VCaP (cell line): ENCODE results near the gene MAPK8IP2.
A peak's percentile ranks its signal among the peaks of the same experiment; 100 is the strongest.
"Not testable (repeated sequence)": the region's sequence is repeated elsewhere in the genome, so short reads cannot be mapped to it uniquely, and the experiment has no call there.

Experiments
- H3K27ac ChIP-seq: fragments of 450-650 bp; 2 replicates; pipeline ENCODE4 v1.5.1; 2017
- TF ChIP-seq, protein P1 (sequence below): fragments of 450-650 bp; conservative IDR thresholded peaks from 2 replicates; pipeline ENCODE4 v1.5.1; 2017; ENCODE audit warnings: mild to moderate bottlenecking, moderate library complexity

The MAPK8IP2 gene

DNA sequence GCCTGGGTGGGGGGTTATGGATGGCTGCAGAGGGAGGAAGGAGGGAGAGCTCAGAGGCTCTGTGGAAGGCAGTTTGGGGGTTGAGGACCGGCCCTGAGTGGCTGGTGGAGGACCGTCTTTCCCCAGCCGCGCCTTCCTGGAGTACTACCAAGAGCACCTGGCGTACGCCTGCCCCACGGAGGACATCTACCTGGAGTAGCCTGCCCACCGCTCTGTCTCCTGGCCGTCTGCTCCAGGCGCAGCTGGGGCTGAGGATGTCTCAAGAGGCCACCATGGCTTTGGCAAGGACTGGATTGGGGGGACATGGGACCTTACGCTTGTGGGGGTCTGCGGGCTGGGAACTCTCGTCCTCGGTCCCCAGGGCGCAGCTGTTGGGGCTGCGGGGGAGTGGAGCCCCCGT lies 10.0 kb downstream of the MAPK8IP2 start:
- TF ChIP-seq, protein P1, sequence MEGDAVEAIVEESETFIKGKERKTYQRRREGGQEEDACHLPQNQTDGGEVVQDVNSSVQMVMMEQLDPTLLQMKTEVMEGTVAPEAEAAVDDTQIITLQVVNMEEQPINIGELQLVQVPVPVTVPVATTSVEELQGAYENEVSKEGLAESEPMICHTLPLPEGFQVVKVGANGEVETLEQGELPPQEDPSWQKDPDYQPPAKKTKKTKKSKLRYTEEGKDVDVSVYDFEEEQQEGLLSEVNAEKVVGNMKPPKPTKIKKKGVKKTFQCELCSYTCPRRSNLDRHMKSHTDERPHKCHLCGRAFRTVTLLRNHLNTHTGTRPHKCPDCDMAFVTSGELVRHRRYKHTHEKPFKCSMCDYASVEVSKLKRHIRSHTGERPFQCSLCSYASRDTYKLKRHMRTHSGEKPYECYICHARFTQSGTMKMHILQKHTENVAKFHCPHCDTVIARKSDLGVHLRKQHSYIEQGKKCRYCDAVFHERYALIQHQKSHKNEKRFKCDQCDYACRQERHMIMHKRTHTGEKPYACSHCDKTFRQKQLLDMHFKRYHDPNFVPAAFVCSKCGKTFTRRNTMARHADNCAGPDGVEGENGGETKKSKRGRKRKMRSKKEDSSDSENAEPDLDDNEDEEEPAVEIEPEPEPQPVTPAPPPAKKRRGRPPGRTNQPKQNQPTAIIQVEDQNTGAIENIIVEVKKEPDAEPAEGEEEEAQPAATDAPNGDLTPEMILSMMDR, result no peak
- H3K27ac ChIP-seq, result no peak overlapping the region

DNA sequence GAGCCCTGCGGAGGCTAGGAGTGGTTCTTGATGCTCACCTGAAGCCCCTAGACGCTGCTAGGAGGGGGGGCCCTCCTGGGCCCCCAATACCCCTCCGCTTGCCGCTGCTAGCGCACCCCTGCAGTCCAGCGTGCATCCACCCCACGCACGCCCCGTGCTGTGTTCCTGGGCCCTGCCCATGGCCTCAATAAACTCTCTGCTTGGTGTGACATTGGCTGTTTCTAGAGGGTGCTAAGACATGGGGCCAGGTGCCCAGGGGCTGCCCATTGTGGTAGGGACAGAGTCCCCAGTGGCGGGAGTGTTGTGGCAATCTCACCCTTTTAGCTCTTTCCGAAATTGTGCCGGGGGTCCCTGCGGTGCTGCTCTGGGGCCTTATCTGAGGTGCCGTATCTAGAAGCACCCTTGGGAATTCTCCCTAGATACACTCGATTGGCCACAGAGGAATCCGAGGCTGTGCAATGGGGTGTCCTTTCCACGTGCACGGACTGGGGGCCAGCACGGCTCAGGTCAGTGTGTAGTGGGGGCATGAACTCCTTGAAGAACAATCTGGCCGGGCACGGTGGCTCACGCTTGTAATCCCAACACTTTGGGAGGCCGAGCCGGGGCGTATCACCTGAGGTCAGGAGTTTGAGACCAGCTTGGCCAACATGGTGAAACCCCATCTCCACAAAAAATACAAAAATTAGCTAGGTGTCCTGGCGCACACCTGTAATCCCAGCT lies 10.9 kb downstream of the MAPK8IP2 start:
- TF ChIP-seq, protein P1, result no peak
- H3K27ac ChIP-seq, result no peak overlapping the region

DNA sequence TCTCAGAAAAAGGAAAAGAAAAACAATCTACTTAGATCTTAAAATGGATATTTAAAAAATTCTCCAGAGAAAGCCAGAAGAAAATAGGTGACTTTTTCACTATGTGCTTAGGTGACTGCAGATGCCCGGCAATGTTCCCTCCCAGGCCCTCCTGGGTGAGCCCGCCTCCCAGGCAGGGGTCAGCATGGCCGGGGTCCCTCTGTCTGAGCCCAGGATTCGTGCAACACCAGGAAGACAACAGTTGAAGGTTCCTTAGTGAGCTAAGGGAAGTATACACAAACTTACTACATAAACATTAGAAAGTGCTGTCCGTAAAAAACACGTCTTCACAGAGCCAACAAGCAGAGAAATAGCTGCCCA lies 11.6 kb downstream of the MAPK8IP2 start:
- TF ChIP-seq, protein P1, result no peak
- H3K27ac ChIP-seq, result no peak overlapping the region

DNA sequence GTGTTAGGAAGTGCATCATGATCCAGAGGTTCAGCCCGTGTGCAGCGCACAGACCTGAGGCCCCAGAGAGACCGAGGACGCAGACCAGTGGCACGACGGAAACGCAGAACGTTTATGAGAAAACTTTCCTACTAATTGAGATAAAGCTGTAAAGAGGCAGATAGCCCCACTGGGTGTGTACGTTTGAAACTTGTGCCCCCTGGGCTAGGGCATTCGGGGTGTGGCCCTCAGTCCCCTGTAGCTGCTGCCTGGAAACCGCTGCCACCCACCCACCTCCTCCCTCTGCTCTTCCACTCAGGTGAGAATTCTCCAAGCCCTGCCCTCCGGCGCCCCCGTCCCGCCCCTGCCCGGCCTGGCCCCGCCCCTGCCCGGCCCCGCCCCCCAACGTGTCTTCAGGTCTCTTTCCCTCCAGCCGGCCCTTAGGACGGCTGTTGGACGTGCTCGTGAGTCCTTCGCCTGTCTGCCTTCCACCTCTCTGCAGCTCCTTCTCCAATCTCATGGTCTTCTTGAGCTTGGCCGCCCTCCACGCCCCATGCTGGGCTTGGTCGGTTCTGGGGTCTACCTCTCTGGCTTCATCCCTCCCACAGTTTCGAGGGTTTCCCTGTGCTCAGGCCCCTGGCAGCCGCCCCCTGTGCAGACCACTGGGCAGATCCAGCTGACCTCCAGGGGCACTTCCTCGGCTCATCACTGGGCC lies 12.1 kb downstream of the MAPK8IP2 start:
- no peak overlapping the region for H3K27ac ChIP-seq
- TF ChIP-seq, protein P1, result no peak

DNA sequence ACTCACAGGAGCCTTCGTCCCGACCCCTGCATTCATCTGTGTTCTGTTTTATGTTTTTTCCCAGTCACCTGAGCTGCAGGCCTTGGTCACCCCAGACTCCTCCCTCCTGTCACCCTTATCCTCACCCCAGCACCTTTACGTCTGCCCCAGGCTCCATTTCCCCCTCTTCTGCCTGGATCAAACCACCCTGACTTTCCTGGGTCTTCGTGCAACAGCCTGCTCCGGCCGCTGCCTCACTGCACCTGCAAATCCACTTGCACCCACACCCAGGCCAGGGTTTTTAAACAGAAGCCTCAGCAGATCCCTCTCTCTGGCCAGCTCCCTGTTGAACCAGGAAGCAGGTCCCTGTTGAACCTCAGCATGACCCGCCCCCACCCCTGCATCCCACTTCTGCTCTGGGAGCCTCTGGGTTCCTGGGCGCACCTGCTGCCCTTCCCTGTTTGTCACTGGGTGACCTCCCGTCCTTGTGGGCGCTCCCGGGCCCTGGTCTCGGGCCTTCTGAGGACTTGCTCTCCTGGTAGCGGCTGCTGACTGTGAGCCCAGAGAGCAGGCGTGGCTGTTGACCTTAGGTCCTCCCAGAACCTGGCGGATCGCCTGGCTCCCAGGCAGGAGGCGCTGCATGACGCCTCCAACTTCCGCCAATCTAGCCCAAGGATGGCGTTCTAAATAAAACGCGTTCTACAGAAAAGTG lies 12.8 kb downstream of the MAPK8IP2 start:
- no peak overlapping the region for H3K27ac ChIP-seq
- TF ChIP-seq, protein P1, result no peak

DNA sequence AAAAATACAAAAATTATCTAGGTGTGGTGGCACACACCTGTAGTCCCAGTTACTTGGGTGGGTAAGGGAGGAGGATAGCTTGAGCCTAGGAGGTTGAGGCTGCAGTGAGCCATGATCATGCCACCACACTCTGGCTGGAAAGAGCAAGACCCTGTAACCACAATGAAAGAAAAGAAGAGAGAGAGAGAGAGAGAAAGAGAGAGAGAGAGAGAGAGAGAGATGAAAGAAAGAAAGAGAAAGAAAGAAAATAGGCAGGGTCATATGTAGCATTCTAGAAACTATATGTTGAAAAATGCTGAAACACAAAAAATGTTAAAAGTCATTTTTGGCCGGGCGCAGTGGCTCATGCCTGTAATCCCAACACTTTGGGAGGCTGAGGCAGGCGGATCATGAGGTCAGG lies 13.7 kb downstream of the MAPK8IP2 start:
- H3K27ac ChIP-seq, result not testable (repeated sequence)

DNA sequence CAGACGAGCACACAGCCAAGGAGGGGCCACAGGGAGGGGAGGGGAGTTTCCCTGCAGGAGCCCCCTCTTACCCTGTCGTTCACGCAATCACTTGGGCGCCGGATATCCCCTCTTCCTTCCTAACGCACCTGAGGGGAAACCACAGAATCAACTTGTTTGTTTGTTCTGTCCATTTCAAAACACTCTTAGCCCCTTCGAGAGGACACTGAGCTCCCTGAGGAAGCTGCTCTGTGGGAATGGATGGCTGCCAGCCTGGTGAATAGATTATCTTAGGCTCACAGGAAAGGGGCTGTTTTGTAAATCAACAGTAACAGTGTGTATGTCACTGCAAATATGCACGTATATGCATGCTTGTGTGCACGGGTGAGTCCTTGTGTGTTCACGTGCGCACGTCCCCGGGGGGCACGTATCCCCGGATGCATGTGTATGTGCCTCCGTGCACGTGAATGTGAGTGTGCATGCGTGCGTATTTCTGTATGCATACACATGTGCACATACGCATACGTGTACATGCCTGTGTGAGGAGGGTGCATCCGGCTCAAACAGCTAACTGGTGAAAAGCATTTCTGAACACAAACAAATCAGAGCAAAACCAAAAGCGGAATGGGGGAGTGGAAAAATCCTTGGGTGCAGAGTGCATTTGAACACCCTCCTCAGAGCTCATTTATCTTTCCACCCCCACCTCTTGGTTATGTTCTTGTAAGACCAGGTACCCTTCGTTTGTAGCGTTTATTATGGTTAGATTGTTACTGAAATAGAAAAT lies 20.2 kb downstream of the MAPK8IP2 start:
- TF ChIP-seq, protein P1, result peak; percentile 33
- H3K27ac ChIP-seq, result peak overlapping the region; percentile 47
